Transverse colon (tissue), 4 donors: ENCODE results near the gene STXBP4. TPM values are rescaled to one million over a fixed set of nuclear protein-coding genes. Genes with fewer than 3 reads are reported as not detected.

Experiments used
- DNase-seq: peaks from one replicate; pipeline ENCODE4 v3.0.0-alpha.2; 2019
- H3K27ac ChIP-seq, 4 donors: fragments of 200-600 bp; sonication (generic); 2 replicates each; pipeline ENCODE4 v1.5.1; 2016 to 2018; ENCODE audit warnings: inconsistent platforms in 4 of 4
- H3K27me3 ChIP-seq: fragments of 200-600 bp; sonication (generic); 2 replicates; pipeline ENCODE4 v1.5.1; 2017; ENCODE audit warnings: inconsistent platforms
- H3K36me3 ChIP-seq, 4 donors: fragments of 200-600 bp; sonication (generic); 2 replicates each; pipeline ENCODE4 v1.5.1; 2017 to 2019; ENCODE audit warnings: inconsistent platforms in 4 of 4
- H3K4me1 ChIP-seq, 4 donors: fragments of 200-600 bp; sonication (generic); 2 replicates each; pipeline ENCODE4 v1.5.1; 2017 to 2020; ENCODE audit warnings: inconsistent platforms in 4 of 4
- H3K4me3 ChIP-seq, 4 donors: fragments of 200-600 bp; sonication (generic); 1 replicate in 1 of 4; 2 replicates in 3 of 4; pipeline versions ENCODE4 v1.5.1 to v1.6.1; 2017 to 2019; ENCODE audit warnings: inconsistent platforms in 4 of 4
- H3K9me3 ChIP-seq, 2 donors: fragments of 200-600 bp; sonication (generic); 2 replicates each; pipeline ENCODE4 v1.5.1; 2017 to 2019; ENCODE audit warnings: inconsistent platforms in 2 of 2
- EP300 ChIP-seq: sonication (generic); formaldehyde crosslinking; IDR thresholded peaks from one replicate; pipeline ENCODE4 v1.6.1; 2017; ENCODE audit warnings: antibody characterized with exemption, low read depth
- POLR2A ChIP-seq: fragments of 450-650 bp; IDR thresholded peaks from one replicate; pipeline ENCODE4 v1.6.1; 2016; ENCODE audit warnings: antibody characterized with exemption, mild to moderate bottlenecking, moderate library complexity
- POLR2AphosphoS5 ChIP-seq, 3 donors: sonication (generic); formaldehyde crosslinking; IDR thresholded peaks; one replicate each; pipeline ENCODE4 v1.6.1; 2016; ENCODE audit warnings: antibody characterized with exemption in 3 of 3
- WGBS, 2 donors: methylation state at CpG; one replicate each; pipeline ENCODE4 v1.1.5; 2018; ENCODE audit warnings: low coverage in 1 of 2; 5-methylcytosine and 5-hydroxymethylcytosine counted together
- in situ Hi-C, 4 donors: fragments of 200-750 bp; cut with MboI; loops; one replicate each; pipeline versions ENCODE4 v1.15.0 to v1.15.1; 2017; ENCODE audit warnings: low sequenced_read_pairs in 3 of 4, low pct_ligation_motif_present in 1 of 4, low pct_unique_long_range_greater_than_20kb in 1 of 4
- intact Hi-C: fragments of 100-400 bp; cut with DNase I; formaldehyde crosslinking; loops from one replicate; pipeline ENCODE4 v1.15.1; 2023; ENCODE audit warnings: low total_unique reads
- total RNA-seq, 4 donors: library from RNA; depleted of rRNA; stranded (reverse); fragments of >200 nt; gene quantifications; one replicate each; pipeline ENCODE4 v1.1.0, GENCODE V29; 2016
- TF ChIP-seq, protein P1 (sequence below), 5 experiments: fragments of 200-600 bp in 3 of 5; fragments of 450-650 bp in 2 of 5; sonication (generic) in 3 of 5; IDR thresholded peaks; 1 replicate in 2 of 5; 2 replicates in 3 of 5; pipeline ENCODE4 v1.5.1; 2016 to 2017; ENCODE audit warnings: antibody characterized with exemption in 5 of 5, inconsistent platforms in 3 of 5, mild to moderate bottlenecking in 2 of 5, moderate library complexity in 1 of 5

Gene STXBP4
- total RNA-seq, 4 donors from 2014 or later: 1.4 to 16.2 (median 4.4) TPM

DNA sequence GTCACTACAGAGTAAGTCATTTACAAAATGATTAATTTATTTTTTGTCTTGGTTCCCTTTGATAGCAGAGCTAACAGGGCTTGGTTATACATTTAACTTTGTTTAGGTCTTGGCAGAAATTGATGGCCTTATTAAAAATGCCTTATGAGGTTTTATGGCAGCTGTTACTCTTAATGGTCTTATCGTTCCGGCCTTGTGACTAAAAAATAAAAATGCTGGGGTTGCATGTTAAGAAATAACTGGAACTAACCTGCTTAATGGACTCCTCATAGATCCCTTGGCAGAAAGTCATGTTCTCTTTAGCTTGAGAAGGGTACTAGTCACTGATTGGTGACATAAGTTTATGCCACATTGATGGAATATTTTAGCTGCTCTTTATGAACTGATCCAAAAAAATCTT, 18.4 kb upstream of the STXBP4 start:
- in situ Hi-C loops (no loop called here), intact Hi-C loops (no loop called here)
- H3K27ac ChIP-seq: no peak overlapping the region
- H3K4me1 ChIP-seq: no peaks in the 10 kb centered on the region
- H3K9me3 ChIP-seq: no peaks in the 10 kb centered on the region
- TF ChIP-seq POLR2AphosphoS5 (IDR thresholded peaks at IDR 0.05) (no peak), POLR2A (no peak), EP300 (no peak)
- TF ChIP-seq, protein P1, sequence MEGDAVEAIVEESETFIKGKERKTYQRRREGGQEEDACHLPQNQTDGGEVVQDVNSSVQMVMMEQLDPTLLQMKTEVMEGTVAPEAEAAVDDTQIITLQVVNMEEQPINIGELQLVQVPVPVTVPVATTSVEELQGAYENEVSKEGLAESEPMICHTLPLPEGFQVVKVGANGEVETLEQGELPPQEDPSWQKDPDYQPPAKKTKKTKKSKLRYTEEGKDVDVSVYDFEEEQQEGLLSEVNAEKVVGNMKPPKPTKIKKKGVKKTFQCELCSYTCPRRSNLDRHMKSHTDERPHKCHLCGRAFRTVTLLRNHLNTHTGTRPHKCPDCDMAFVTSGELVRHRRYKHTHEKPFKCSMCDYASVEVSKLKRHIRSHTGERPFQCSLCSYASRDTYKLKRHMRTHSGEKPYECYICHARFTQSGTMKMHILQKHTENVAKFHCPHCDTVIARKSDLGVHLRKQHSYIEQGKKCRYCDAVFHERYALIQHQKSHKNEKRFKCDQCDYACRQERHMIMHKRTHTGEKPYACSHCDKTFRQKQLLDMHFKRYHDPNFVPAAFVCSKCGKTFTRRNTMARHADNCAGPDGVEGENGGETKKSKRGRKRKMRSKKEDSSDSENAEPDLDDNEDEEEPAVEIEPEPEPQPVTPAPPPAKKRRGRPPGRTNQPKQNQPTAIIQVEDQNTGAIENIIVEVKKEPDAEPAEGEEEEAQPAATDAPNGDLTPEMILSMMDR (IDR thresholded peaks at IDR 0.05): no peak
- WGBS, 2 donors: 73 to 89% methylated on average over 2 of the region's 2 CpGs
- DNase-seq: no peak
- H3K36me3 ChIP-seq: peaks cover 0 to 10% (median 4%) of the 10 kb centered on the region in 4 donors
- no peaks in the 10 kb centered on the region for H3K27me3 ChIP-seq
- no peak overlapping the region for H3K4me3 ChIP-seq

DNA sequence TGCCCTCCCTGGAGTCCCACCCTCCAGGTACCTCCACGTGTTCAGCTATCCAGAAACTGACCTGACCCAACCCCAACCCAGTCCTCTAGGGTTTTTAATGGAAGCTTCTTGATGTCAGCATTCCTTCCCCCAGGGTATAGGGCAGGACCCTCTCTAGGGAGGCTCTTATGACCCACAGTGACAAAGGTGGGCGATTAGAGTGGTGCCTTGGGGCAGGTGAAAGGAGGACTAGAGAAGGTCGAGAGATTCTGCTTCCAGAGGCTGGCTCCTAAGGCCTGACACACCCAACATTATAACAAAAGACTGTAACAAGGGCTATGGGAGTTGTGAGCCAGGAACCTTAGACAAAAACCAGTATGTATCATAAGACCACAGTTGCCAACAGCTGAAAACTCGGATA, 17.3 kb upstream of the STXBP4 start:
- intact Hi-C loops: no loop called here
- Histone ChIP-seq H3K4me1 (no peaks in the 10 kb centered on the region), H3K27ac (no peak overlapping the region), H3K9me3 (no peaks in the 10 kb centered on the region), H3K4me3 (no peak overlapping the region), H3K36me3 (peaks cover 0 to 10% (median 4%) of the 10 kb centered on the region in 4 donors), H3K27me3 (no peaks in the 10 kb centered on the region)
- no peak for TF ChIP-seq POLR2AphosphoS5 (IDR thresholded peaks at IDR 0.05)
- no peak for TF ChIP-seq POLR2A
- TF ChIP-seq, protein P1 (IDR thresholded peaks at IDR 0.05): no peak
- TF ChIP-seq EP300: no peak
- in situ Hi-C loops: no loop called here
- no peak for DNase-seq
- 82 to 83% methylated on average over 3 to 4 of the region's 4 CpGs for WGBS, 2 donors

- H3K36me3 ChIP-seq: peaks cover 0 to 28% (median 10%) of the 10 kb centered on the region in 4 donors
- H3K4me3 ChIP-seq: no peak overlapping the region
- no peak for TF ChIP-seq POLR2AphosphoS5 (IDR thresholded peaks at IDR 0.05)
- no peak for TF ChIP-seq POLR2A
- no peak for TF ChIP-seq EP300
- TF ChIP-seq, protein P1 (IDR thresholded peaks at IDR 0.05): no peak
- H3K27me3 ChIP-seq: no peaks in the 10 kb centered on the region
- H3K9me3 ChIP-seq: no peaks in the 10 kb centered on the region
- intact Hi-C loops: no loop called here
- no peak for DNase-seq
- in situ Hi-C loops: no loop called here
- H3K27ac ChIP-seq: no peak overlapping the region
- 57 to 60% methylated on average over 1 to 3 of the region's 3 CpGs for WGBS, 2 donors
- no peaks in the 10 kb centered on the region for H3K4me1 ChIP-seq
Measured at GRCh38 chr17:54956791-54957190, 11.8 kb upstream of the STXBP4 start.

DNA sequence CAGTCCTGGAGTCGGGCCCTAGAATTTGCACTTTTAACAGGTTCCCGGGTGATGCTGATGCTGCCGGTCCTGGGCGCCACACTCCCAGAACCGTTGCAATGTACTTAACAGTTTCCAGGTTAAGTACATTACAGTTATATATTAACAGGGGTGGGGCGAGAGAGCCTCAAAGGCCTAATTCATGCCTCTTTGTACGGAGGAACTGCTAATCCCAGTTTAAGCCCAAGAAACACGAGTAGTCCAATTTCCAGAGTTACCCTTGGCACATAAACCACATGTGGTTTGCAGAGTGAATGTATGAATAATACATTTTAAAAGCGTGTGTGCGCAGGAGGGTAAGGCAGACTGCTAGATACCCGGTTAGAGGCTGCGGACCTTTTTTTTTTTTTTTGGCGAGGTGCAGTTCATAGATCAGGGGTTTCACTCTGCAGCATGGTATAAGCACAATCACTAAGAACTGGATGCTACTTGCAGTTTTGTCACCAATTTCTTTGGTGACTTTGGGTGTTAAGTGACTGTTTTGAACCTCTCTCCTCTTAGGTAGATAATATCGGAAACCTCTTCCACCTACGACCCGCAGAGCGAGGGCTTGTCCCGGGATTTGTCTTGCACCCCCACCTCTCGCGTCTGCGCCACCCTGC, 824 bp upstream of the STXBP4 start:
- H3K27ac ChIP-seq: peak overlapping the region; percentile 86 to 95 (median 91)
- intact Hi-C loops (no loop called here), in situ Hi-C loops (no loop called here)
- 0% methylated on average over 5 to 21 of the region's 21 CpGs for WGBS, 2 donors
- H3K4me1 ChIP-seq: peaks cover 5 to 32% (median 22%) of the 10 kb centered on the region in 4 donors
- peak overlapping the region; percentile 75 to 99 (median 88) for H3K4me3 ChIP-seq
- TF ChIP-seq POLR2AphosphoS5 (IDR thresholded peaks at IDR 0.05): no peak
- TF ChIP-seq EP300: no peak
- TF ChIP-seq, protein P1 (IDR thresholded peaks at IDR 0.05): no peak
- no peak for TF ChIP-seq POLR2A
- no peaks in the 10 kb centered on the region for H3K9me3 ChIP-seq
- DNase-seq: peak; percentile 40
- H3K27me3 ChIP-seq: no peaks in the 10 kb centered on the region
- peaks cover 0 to 20% (median 5%) of the 10 kb centered on the region in 4 donors for H3K36me3 ChIP-seq
